Adrenal gland (tissue), 5 donors: Measurements from ENCODE around the gene ATP6V0D1.

ENCODE experiments used
- CTCF ChIP-seq, 6 experiments: fragments of 450-650 bp in 4 of 6; fragments of 200-600 bp in 2 of 6; sonication (generic) in 1 of 6; IDR thresholded peaks; 1 replicate in 5 of 6; 2 replicates in 1 of 6; pipeline versions ENCODE4 v1.5.1 to v1.8.0; 2016 to 2021; ENCODE audit warnings: antibody characterized with exemption in 6 of 6, mild to moderate bottlenecking in 2 of 6, moderate library complexity in 1 of 6
- POLR2A ChIP-seq, 2 donors: fragments of 450-650 bp; IDR thresholded peaks; one replicate each; pipeline ENCODE4 v1.6.1; 2017; ENCODE audit warnings: antibody characterized with exemption in 2 of 2, mild to moderate bottlenecking in 2 of 2, moderate library complexity in 1 of 2
- donor health status: DM: no; HTN: no; CAD: no.

GRCh38 chr16:67462279-67462655 lies 18.7 kb downstream of the ATP6V0D1 start:
- TF ChIP-seq CTCF (IDR thresholded peaks at IDR 0.05) (no peak), POLR2A (IDR thresholded peaks at IDR 0.05) (no peak)
